ENCODE data around the gene SH3PXD2A.

Gene SH3PXD2A

GRCh38 chr10:103794996-103795395, 60.4 kb downstream of the SH3PXD2A start:
- H3K9me3 ChIP-seq (ENCODE audit: control insufficient read depth, insufficient read depth, low read depth, low read length): no peaks in the 10 kb centered on the region
- H3K4me3 ChIP-seq (ENCODE audit: low read depth, low read length): no peak overlapping the region
- POLR2A ChIA-PET: no interaction called here
- no peaks in the 10 kb centered on the region for H3K4me1 ChIP-seq (ENCODE audit: control insufficient read depth, insufficient read depth, low read length)
- CTCF ChIA-PET: no interaction called here
- H3K36me3 ChIP-seq (ENCODE audit: control insufficient read depth in 2 of 2, insufficient read depth in 1 of 2, low read length in 2 of 2): peaks cover 0 to 11% of the 10 kb centered on the region in 2 experiments; a peak in 2 of 3 replicates
- TF ChIP-seq, protein P1, sequence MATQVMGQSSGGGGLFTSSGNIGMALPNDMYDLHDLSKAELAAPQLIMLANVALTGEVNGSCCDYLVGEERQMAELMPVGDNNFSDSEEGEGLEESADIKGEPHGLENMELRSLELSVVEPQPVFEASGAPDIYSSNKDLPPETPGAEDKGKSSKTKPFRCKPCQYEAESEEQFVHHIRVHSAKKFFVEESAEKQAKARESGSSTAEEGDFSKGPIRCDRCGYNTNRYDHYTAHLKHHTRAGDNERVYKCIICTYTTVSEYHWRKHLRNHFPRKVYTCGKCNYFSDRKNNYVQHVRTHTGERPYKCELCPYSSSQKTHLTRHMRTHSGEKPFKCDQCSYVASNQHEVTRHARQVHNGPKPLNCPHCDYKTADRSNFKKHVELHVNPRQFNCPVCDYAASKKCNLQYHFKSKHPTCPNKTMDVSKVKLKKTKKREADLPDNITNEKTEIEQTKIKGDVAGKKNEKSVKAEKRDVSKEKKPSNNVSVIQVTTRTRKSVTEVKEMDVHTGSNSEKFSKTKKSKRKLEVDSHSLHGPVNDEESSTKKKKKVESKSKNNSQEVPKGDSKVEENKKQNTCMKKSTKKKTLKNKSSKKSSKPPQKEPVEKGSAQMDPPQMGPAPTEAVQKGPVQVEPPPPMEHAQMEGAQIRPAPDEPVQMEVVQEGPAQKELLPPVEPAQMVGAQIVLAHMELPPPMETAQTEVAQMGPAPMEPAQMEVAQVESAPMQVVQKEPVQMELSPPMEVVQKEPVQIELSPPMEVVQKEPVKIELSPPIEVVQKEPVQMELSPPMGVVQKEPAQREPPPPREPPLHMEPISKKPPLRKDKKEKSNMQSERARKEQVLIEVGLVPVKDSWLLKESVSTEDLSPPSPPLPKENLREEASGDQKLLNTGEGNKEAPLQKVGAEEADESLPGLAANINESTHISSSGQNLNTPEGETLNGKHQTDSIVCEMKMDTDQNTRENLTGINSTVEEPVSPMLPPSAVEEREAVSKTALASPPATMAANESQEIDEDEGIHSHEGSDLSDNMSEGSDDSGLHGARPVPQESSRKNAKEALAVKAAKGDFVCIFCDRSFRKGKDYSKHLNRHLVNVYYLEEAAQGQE (tag by site-specific recombination; IDR thresholded peaks at IDR 0.05): no peak
- TF ChIP-seq, protein P2, sequence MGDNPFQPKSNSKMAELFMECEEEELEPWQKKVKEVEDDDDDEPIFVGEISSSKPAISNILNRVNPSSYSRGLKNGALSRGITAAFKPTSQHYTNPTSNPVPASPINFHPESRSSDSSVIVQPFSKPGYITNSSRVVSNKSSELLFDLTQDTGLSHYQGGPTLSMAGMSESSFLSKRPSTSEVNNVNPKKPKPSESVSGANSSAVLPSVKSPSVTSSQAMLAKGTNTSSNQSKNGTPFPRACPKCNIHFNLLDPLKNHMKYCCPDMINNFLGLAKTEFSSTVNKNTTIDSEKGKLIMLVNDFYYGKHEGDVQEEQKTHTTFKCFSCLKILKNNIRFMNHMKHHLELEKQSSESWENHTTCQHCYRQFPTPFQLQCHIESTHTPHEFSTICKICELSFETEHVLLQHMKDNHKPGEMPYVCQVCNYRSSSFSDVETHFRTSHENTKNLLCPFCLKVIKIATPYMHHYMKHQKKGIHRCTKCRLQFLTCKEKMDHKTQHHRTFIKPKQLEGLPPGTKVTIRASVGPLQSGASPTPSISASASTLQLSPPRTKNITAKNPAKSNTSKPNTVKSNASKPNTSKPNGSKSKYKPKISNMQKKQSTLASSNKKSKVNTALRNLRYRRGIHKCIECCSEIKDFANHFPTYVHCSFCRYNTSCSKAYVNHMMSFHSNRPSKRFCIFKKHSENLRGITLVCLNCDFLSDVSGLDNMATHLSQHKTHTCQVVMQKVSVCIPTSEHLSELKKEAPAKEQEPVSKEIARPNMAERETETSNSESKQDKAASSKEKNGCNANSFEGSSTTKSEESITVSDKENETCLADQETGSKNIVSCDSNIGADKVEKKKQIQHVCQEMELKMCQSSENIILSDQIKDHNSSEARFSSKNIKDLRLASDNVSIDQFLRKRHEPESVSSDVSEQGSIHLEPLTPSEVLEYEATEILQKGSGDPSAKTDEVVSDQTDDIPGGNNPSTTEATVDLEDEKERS (tag by site-specific recombination; IDR thresholded peaks at IDR 0.05): no peak
- TF ChIP-seq, protein P3, sequence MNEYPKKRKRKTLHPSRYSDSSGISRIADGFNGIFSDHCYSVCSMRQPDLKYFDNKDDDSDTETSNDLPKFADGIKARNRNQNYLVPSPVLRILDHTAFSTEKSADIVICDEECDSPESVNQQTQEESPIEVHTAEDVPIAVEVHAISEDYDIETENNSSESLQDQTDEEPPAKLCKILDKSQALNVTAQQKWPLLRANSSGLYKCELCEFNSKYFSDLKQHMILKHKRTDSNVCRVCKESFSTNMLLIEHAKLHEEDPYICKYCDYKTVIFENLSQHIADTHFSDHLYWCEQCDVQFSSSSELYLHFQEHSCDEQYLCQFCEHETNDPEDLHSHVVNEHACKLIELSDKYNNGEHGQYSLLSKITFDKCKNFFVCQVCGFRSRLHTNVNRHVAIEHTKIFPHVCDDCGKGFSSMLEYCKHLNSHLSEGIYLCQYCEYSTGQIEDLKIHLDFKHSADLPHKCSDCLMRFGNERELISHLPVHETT (tag by site-specific recombination; IDR thresholded peaks at IDR 0.05): no peak
- TF ChIP-seq ZNF24 (tag by site-specific recombination; IDR thresholded peaks at IDR 0.05): no peak
- TF ChIP-seq ZSCAN5A (tag by site-specific recombination; IDR thresholded peaks at IDR 0.05): no peak
- TF ChIP-seq ZNF791 (tag by site-specific recombination; IDR thresholded peaks at IDR 0.05): no peak
- no peak for TF ChIP-seq ZBTB17 (tag by site-specific recombination; IDR thresholded peaks at IDR 0.05)
- TF ChIP-seq ZNF221 (tag by site-specific recombination; IDR thresholded peaks at IDR 0.05; ENCODE audit: borderline replicate concordance): no peak
- no peak overlapping the region for H3K27ac ChIP-seq (ENCODE audit: extremely low read depth, low read depth, low read length)

DNA sequence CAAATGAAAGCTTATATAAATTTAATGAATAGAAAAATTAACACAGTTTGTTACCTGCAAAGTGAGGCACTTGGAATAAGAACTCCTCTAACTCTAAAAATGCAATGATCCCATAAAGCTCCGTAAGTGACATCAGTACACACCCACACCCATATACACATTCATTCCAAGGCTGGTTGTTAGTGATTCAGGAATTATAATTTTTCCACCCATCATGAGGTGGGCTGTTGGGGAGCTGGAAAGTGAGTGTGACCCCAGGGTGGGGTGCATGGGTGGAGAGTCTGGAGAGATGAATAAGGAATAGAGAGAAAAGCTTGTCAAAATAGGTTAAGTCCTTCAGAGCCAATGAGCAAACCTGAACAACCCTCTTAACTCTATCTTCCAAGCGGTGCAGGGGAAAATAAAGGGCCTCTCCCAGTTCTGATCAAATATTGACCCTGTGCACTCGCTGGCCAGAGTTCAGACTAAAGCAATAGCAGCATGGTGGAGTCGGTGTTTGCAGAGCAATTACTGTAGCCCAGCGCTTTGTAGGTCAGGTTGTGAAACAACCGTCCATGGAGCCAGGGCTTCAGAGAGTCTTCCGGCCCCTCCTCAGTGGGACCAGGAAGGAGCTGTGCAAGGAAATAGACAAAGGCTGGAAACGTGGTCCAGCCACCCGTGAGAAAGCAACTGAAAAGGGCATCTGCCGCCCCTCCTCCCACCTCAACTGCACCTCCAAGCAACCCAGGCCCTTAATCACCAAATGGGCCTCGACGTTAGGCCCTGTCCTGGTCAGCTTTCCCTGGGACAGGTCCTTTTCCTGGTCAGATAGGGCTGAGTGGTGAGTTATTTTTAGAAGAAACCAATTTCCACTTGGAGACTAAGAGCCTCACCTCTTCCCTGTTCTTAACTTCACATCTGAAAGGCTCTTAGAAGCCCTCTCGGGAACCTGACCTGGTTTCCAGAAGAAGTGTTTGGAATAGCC, 61.2 kb downstream of the SH3PXD2A start:
- POLR2A ChIA-PET: no interaction called here
- Histone ChIP-seq H3K4me1 (ENCODE audit: control insufficient read depth, insufficient read depth, low read length) (no peaks in the 10 kb centered on the region), H3K36me3 (ENCODE audit: control insufficient read depth in 2 of 2, insufficient read depth in 1 of 2, low read length in 2 of 2) (peaks cover 0 to 7% of the 10 kb centered on the region in 2 experiments; a peak in 2 of 3 replicates), H3K9me3 (ENCODE audit: control insufficient read depth, insufficient read depth, low read depth, low read length) (no peaks in the 10 kb centered on the region), H3K27ac (ENCODE audit: extremely low read depth, low read depth, low read length) (no peak overlapping the region), H3K4me3 (ENCODE audit: low read depth, low read length) (no peak overlapping the region)
- CTCF ChIA-PET: interaction anchor here (0.9 kb wide), 1 partner anchor 61 kb away, joined by 5 read pairs; the partner anchor contains the start of gene SH3PXD2A
- TF ChIP-seq ZFHX2 (tag by site-specific recombination; conservative IDR thresholded peaks at IDR 0.05) (peak; percentile 30; the same call in 1 of the 2 replicates), ZNF521 (tag by site-specific recombination; IDR thresholded peaks at IDR 0.05) (no peak)
